ENCODE results near the gene CISD3.
A peak's percentile ranks its signal among the peaks of the same experiment; 100 is the strongest.

The CISD3 gene

DNA sequence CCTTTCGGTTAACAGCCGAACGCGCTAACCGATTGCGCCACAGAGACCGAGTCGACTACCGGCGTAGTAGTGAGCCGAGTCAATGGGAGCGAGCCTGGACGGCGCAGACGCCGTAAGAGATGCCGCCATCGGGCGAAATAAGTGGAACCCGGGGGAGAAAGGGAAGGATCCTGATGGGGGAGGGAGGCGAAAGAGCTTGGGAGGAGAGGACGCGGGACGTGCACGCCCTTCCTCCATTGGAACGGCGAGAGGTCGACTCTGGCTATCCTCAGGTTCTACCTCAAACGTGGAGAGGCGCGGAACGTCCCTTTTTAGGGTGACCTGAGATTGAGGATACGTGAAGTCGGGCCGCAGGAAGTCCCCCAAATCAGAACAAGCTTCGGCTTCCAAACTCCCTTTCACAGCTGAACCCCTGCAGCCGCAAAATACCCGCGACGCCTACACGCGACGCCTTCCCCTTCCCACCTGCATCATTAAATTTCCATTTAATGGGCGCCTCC, 21.7 kb downstream of the CISD3 start (continued):
- TF ChIP-seq, protein P1, sequence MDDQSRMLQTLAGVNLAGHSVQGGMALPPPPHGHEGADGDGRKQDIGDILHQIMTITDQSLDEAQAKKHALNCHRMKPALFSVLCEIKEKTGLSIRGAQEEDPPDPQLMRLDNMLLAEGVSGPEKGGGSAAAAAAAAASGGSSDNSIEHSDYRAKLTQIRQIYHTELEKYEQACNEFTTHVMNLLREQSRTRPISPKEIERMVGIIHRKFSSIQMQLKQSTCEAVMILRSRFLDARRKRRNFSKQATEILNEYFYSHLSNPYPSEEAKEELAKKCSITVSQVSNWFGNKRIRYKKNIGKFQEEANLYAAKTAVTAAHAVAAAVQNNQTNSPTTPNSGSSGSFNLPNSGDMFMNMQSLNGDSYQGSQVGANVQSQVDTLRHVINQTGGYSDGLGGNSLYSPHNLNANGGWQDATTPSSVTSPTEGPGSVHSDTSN (CRISPR knock-in tag; IDR thresholded peaks at IDR 0.05), result 0 out of 2 replicates have a peak, but pooled peaks have one; percentile 90
- TF ChIP-seq ZNF433 (tag by site-specific recombination; IDR thresholded peaks at IDR 0.05; ENCODE audit: low read depth), result no peak
- 0 out of 2 replicates have a peak, but pooled peaks have one; percentile 4 for TF ChIP-seq KLF9 (tag by site-specific recombination; IDR thresholded peaks at IDR 0.05; ENCODE audit: low read depth)
- TF ChIP-seq ZNF341 (tag by site-specific recombination; IDR thresholded peaks at IDR 0.05; ENCODE audit: low read depth), result peak; percentile 90
- no peak; the same call in 1 of the 2 replicates for TF ChIP-seq ZNF335 (tag by site-specific recombination; conservative IDR thresholded peaks at IDR 0.05)
- TF ChIP-seq, protein P2, sequence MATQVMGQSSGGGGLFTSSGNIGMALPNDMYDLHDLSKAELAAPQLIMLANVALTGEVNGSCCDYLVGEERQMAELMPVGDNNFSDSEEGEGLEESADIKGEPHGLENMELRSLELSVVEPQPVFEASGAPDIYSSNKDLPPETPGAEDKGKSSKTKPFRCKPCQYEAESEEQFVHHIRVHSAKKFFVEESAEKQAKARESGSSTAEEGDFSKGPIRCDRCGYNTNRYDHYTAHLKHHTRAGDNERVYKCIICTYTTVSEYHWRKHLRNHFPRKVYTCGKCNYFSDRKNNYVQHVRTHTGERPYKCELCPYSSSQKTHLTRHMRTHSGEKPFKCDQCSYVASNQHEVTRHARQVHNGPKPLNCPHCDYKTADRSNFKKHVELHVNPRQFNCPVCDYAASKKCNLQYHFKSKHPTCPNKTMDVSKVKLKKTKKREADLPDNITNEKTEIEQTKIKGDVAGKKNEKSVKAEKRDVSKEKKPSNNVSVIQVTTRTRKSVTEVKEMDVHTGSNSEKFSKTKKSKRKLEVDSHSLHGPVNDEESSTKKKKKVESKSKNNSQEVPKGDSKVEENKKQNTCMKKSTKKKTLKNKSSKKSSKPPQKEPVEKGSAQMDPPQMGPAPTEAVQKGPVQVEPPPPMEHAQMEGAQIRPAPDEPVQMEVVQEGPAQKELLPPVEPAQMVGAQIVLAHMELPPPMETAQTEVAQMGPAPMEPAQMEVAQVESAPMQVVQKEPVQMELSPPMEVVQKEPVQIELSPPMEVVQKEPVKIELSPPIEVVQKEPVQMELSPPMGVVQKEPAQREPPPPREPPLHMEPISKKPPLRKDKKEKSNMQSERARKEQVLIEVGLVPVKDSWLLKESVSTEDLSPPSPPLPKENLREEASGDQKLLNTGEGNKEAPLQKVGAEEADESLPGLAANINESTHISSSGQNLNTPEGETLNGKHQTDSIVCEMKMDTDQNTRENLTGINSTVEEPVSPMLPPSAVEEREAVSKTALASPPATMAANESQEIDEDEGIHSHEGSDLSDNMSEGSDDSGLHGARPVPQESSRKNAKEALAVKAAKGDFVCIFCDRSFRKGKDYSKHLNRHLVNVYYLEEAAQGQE (tag by site-specific recombination; IDR thresholded peaks at IDR 0.05), result 0 out of 2 replicates have a peak, but pooled peaks have one; percentile 20
- TF ChIP-seq ZBTB7A (tag by site-specific recombination; IDR thresholded peaks at IDR 0.05; ENCODE audit: low read depth), result peak; percentile 54; the same call in 1 of the 2 replicates
- TF ChIP-seq, protein P3, sequence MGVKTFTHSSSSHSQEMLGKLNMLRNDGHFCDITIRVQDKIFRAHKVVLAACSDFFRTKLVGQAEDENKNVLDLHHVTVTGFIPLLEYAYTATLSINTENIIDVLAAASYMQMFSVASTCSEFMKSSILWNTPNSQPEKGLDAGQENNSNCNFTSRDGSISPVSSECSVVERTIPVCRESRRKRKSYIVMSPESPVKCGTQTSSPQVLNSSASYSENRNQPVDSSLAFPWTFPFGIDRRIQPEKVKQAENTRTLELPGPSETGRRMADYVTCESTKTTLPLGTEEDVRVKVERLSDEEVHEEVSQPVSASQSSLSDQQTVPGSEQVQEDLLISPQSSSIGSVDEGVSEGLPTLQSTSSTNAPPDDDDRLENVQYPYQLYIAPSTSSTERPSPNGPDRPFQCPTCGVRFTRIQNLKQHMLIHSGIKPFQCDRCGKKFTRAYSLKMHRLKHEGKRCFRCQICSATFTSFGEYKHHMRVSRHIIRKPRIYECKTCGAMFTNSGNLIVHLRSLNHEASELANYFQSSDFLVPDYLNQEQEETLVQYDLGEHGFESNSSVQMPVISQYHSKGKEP (tag by site-specific recombination; IDR thresholded peaks at IDR 0.05), result no peak
- TF ChIP-seq ZNF792 (tag by site-specific recombination; IDR thresholded peaks at IDR 0.05), result peak; percentile 32; the same call in 1 of the 2 replicates
- peak; percentile 16; the same call in 1 of the 2 replicates for TF ChIP-seq ZFP69B (tag by site-specific recombination; IDR thresholded peaks at IDR 0.05)
- TF ChIP-seq ZNF558 (tag by site-specific recombination; IDR thresholded peaks at IDR 0.05), result peak; percentile 68; the same call in 1 of the 2 replicates
- TF ChIP-seq MZF1 (tag by site-specific recombination; IDR thresholded peaks at IDR 0.05; ENCODE audit: borderline replicate concordance), result peak; percentile 58; the same call in 1 of the 2 replicates
- TF ChIP-seq ZFHX2 (tag by site-specific recombination; conservative IDR thresholded peaks at IDR 0.05), result no peak
- peak; percentile 50; the same call in 1 of the 2 replicates for TF ChIP-seq ZNF76 (tag by site-specific recombination; IDR thresholded peaks at IDR 0.05; ENCODE audit: borderline replicate concordance, low read depth)
- TF ChIP-seq, protein P4, sequence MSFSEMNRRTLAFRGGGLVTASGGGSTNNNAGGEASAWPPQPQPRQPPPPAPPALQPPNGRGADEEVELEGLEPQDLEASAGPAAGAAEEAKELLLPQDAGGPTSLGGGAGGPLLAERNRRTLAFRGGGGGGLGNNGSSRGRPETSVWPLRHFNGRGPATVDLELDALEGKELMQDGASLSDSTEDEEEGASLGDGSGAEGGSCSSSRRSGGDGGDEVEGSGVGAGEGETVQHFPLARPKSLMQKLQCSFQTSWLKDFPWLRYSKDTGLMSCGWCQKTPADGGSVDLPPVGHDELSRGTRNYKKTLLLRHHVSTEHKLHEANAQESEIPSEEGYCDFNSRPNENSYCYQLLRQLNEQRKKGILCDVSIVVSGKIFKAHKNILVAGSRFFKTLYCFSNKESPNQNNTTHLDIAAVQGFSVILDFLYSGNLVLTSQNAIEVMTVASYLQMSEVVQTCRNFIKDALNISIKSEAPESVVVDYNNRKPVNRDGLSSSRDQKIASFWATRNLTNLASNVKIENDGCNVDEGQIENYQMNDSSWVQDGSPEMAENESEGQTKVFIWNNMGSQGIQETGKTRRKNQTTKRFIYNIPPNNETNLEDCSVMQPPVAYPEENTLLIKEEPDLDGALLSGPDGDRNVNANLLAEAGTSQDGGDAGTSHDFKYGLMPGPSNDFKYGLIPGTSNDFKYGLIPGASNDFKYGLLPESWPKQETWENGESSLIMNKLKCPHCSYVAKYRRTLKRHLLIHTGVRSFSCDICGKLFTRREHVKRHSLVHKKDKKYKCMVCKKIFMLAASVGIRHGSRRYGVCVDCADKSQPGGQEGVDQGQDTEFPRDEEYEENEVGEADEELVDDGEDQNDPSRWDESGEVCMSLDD (tag by site-specific recombination; IDR thresholded peaks at IDR 0.05), result peak; percentile 83
- TF ChIP-seq ZFP41 (tag by site-specific recombination; IDR thresholded peaks at IDR 0.05; ENCODE audit: borderline replicate concordance), result no peak
- TF ChIP-seq ZNF530 (tag by site-specific recombination; IDR thresholded peaks at IDR 0.05; ENCODE audit: low read depth), result no peak
- peak; percentile 96 for TF ChIP-seq ZEB2 (tag by site-specific recombination; IDR thresholded peaks at IDR 0.05)
- TF ChIP-seq, protein P5, sequence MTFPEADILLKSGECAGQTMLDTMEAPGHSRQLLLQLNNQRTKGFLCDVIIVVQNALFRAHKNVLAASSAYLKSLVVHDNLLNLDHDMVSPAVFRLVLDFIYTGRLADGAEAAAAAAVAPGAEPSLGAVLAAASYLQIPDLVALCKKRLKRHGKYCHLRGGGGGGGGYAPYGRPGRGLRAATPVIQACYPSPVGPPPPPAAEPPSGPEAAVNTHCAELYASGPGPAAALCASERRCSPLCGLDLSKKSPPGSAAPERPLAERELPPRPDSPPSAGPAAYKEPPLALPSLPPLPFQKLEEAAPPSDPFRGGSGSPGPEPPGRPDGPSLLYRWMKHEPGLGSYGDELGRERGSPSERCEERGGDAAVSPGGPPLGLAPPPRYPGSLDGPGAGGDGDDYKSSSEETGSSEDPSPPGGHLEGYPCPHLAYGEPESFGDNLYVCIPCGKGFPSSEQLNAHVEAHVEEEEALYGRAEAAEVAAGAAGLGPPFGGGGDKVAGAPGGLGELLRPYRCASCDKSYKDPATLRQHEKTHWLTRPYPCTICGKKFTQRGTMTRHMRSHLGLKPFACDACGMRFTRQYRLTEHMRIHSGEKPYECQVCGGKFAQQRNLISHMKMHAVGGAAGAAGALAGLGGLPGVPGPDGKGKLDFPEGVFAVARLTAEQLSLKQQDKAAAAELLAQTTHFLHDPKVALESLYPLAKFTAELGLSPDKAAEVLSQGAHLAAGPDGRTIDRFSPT (tag by site-specific recombination; IDR thresholded peaks at IDR 0.05), result no peak
- peak; percentile 43; the same call in 1 of the 2 replicates for TF ChIP-seq ZNF423 (tag by site-specific recombination; IDR thresholded peaks at IDR 0.05)
- peak; percentile 97 for TF ChIP-seq IKZF3 (tag by site-specific recombination; IDR thresholded peaks at IDR 0.05)
- no peak for TF ChIP-seq ZNF654 (tag by site-specific recombination; IDR thresholded peaks at IDR 0.05; ENCODE audit: low read depth)
- TF ChIP-seq ZNF2 (tag by site-specific recombination; IDR thresholded peaks at IDR 0.05), result peak; percentile 4
- no peak for TF ChIP-seq SCRT2 (tag by site-specific recombination; IDR thresholded peaks at IDR 0.05)
- TF ChIP-seq ZNF621 (tag by site-specific recombination; IDR thresholded peaks at IDR 0.05), result no peak
- TF ChIP-seq, protein P6, sequence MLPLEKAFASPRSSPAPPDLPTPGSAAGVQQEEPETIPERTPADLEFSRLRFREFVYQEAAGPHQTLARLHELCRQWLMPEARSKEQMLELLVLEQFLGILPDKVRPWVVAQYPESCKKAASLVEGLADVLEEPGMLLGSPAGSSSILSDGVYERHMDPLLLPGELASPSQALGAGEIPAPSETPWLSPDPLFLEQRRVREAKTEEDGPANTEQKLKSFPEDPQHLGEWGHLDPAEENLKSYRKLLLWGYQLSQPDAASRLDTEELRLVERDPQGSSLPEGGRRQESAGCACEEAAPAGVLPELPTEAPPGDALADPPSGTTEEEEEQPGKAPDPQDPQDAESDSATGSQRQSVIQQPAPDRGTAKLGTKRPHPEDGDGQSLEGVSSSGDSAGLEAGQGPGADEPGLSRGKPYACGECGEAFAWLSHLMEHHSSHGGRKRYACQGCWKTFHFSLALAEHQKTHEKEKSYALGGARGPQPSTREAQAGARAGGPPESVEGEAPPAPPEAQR (tag by site-specific recombination; IDR thresholded peaks at IDR 0.05), result peak; percentile 84; the same call in 1 of the 2 replicates
- TF ChIP-seq ZNF701 (tag by site-specific recombination; IDR thresholded peaks at IDR 0.05), result peak; percentile 31; the same call in 1 of the 2 replicates

Data from HEK293 (cell line).